Hematopoietic multipotent progenitor cell treated with erythropoietin and hydrocortisone succinate and interleukin-3 and kit ligand, for 4 days (in vitro differentiated cells): Measurements from ENCODE around the gene SUV39H1.
"Not testable (repeated sequence)": the region's sequence is repeated elsewhere in the genome, so short reads cannot be mapped to it uniquely, and the experiment has no call there.

Experiments
- DNase-seq: peaks from one replicate; pipeline ENCODE4 v3.0.0-alpha.2; 2015

The SUV39H1 gene

GRCh38 chrX:48689208-48689920, 7.2 kb upstream of the SUV39H1 start:
- DNase-seq = no peak

- not testable (repeated sequence) for DNase-seq
Observed at GRCh38 chrX:48691746-48692145, 4.8 kb upstream of the SUV39H1 start.

GRCh38 chrX:48694776-48695533, 1.6 kb upstream of the SUV39H1 start:
- DNase-seq = no peak

GRCh38 chrX:48695534-48695896, 1.0 kb upstream of the SUV39H1 start:
- DNase-seq = no peak

- peak; percentile 23 for DNase-seq
Observed at GRCh38 chrX:48695925-48696300, 621 bp upstream of the SUV39H1 start.

GRCh38 chrX:48696909-48697727, 584 bp downstream of the SUV39H1 start:
- peak; percentile 85 for DNase-seq

GRCh38 chrX:48698306-48698705, 1.8 kb downstream of the SUV39H1 start:
- no peak for DNase-seq

- no peak for DNase-seq
Observed at GRCh38 chrX:48700246-48700645, 3.7 kb downstream of the SUV39H1 start.

GRCh38 chrX:48700951-48701653, 4.6 kb downstream of the SUV39H1 start:
- DNase-seq = peak; percentile 52

- DNase-seq = peak; percentile 72
Observed at GRCh38 chrX:48702032-48702431, 5.5 kb downstream of the SUV39H1 start.

GRCh38 chrX:48702716-48703115, 6.2 kb downstream of the SUV39H1 start:
- DNase-seq = no peak

GRCh38 chrX:48703228-48703627, 6.7 kb downstream of the SUV39H1 start:
- DNase-seq = no peak

- no peak for DNase-seq
Observed at GRCh38 chrX:48703642-48704481, 7.3 kb downstream of the SUV39H1 start.

GRCh38 chrX:48705871-48706270, 9.3 kb downstream of the SUV39H1 start:
- DNase-seq = no peak

- no peak for DNase-seq
Observed at GRCh38 chrX:48709522-48710112, 13.1 kb downstream of the SUV39H1 start.

- no peak for DNase-seq
Observed at GRCh38 chrX:48711162-48711928, 14.8 kb downstream of the SUV39H1 start.

- DNase-seq = no peak
Observed at GRCh38 chrX:48711929-48712505, 15.5 kb downstream of the SUV39H1 start.

GRCh38 chrX:48713847-48714246, 17.3 kb downstream of the SUV39H1 start:
- DNase-seq = no peak

GRCh38 chrX:48714573-48714972, 18.0 kb downstream of the SUV39H1 start:
- no peak for DNase-seq

- DNase-seq = no peak
Observed at GRCh38 chrX:48715072-48715471, 18.5 kb downstream of the SUV39H1 start.
